Activated T-helper 1 cell treated with Interleukin-2 at 50 U/mL for 16 hours (primary cell): ENCODE results near the gene ARIH2.

Experiments
- DNase-seq: peaks from one replicate; pipeline ENCODE4 v3.0.0-alpha.2; 2020; ENCODE audit warnings: low read depth

The ARIH2 gene

GRCh38 chr3:48974076-48974864, 55.6 kb downstream of the ARIH2 start:
- no peak for DNase-seq

- no peak for DNase-seq
These were observed 60.8 kb downstream of the ARIH2 start for GRCh38 chr3:48979451-48979850.

GRCh38 chr3:48980295-48980694, 61.7 kb downstream of the ARIH2 start:
- DNase-seq: no peak

- no peak for DNase-seq
These were observed 63.4 kb downstream of the ARIH2 start for GRCh38 chr3:48982016-48982415.

GRCh38 chr3:48982686-48983085, 64.0 kb downstream of the ARIH2 start:
- no peak for DNase-seq

- DNase-seq: no peak
These were observed 64.5 kb downstream of the ARIH2 start for GRCh38 chr3:48983096-48983495.

GRCh38 chr3:48984663-48985062, 66.0 kb downstream of the ARIH2 start:
- DNase-seq: no peak

- DNase-seq: no peak
These were observed 67.3 kb downstream of the ARIH2 start for GRCh38 chr3:48985831-48986376.

- no peak for DNase-seq
These were observed 70.6 kb downstream of the ARIH2 start for GRCh38 chr3:48989126-48989795.

- peak; percentile 66 for DNase-seq
These were observed 71.4 kb downstream of the ARIH2 start, which contains the start of gene P4HTM for GRCh38 chr3:48989796-48990635. P4HTM (plus strand) TSS chr3:48990241; CDS start chr3:48990257, 16 bp downstream.

GRCh38 chr3:48990636-48991469, 72.2 kb downstream of the ARIH2 start:
- DNase-seq: no peak

- DNase-seq: no peak
These were observed 73.4 kb downstream of the ARIH2 start for GRCh38 chr3:48991851-48992545.

- DNase-seq: no peak
These were observed 75.2 kb downstream of the ARIH2 start for GRCh38 chr3:48993834-48994233.

GRCh38 chr3:48996640-48997039, 78.0 kb downstream of the ARIH2 start:
- DNase-seq: no peak

GRCh38 chr3:48997102-48997635, 78.5 kb downstream of the ARIH2 start:
- no peak for DNase-seq

GRCh38 chr3:48997714-48998637, 79.3 kb downstream of the ARIH2 start:
- no peak for DNase-seq

- DNase-seq: no peak
These were observed 80.6 kb downstream of the ARIH2 start for GRCh38 chr3:48999085-48999858.

GRCh38 chr3:49001155-49001554, 82.5 kb downstream of the ARIH2 start:
- no peak for DNase-seq
